ENCODE measurements around the gene ITLN1. TPM values are rescaled to one million over a fixed set of nuclear protein-coding genes. Genes with fewer than 3 reads are reported as not detected.

ITLN1 gene
- total and polyA plus RNA-seq, 3 donors from 2014 or later: 2.3 to 45.8 (median 8.8) TPM

- intact Hi-C loops (cut with DNase I; ENCODE audit: low total_unique reads): no loop called here
- H3K9me3 ChIP-seq: no peaks in the 10 kb centered on the region
Observed at GRCh38 chr1:160850541-160850940, 34.4 kb downstream of the ITLN1 start.

GRCh38 chr1:160846281-160846680, 38.7 kb downstream of the ITLN1 start:
- H3K36me3 ChIP-seq (ENCODE audit: low read depth, missing control alignments): no peaks in the 10 kb centered on the region
- H3K4me1 ChIP-seq: no peaks in the 10 kb centered on the region
- 75 to 82% methylated on average over 12 of the region's 12 CpGs for WGBS, 2 donors
- DNase-seq: no peak
- intact Hi-C loops (cut with DNase I; ENCODE audit: low total_unique reads): no loop called here
- no peak overlapping the region for H3K27ac ChIP-seq
- H3K9me3 ChIP-seq: no peaks in the 10 kb centered on the region
- no peaks in the 10 kb centered on the region for H3K27me3 ChIP-seq
- H3K4me3 ChIP-seq: no peak overlapping the region
- TF ChIP-seq POLR2A (IDR thresholded peaks at IDR 0.05): no peak
- TF ChIP-seq CTCF (IDR thresholded peaks at IDR 0.05): no peak

More at GRCh38 chr1:160850541-160850940, 34.4 kb downstream of the ITLN1 start:
- Histone ChIP-seq H3K4me1 (no peaks in the 10 kb centered on the region), H3K27ac (no peak overlapping the region), H3K4me3 (no peak overlapping the region), H3K27me3 (no peaks in the 10 kb centered on the region), H3K36me3 (ENCODE audit: low read depth, missing control alignments) (no peaks in the 10 kb centered on the region)
- no peak for DNase-seq
- 85 to 86% methylated on average over 5 of the region's 5 CpGs for WGBS, 2 donors
- TF ChIP-seq CTCF (IDR thresholded peaks at IDR 0.05) (no peak), POLR2A (IDR thresholded peaks at IDR 0.05) (no peak)

GRCh38 chr1:160844447-160845232, 40.3 kb downstream of the ITLN1 start:
- 87 to 88% methylated on average over 12 of the region's 12 CpGs for WGBS, 2 donors
- Histone ChIP-seq H3K27me3 (no peaks in the 10 kb centered on the region), H3K9me3 (no peaks in the 10 kb centered on the region), H3K4me3 (no peak overlapping the region), H3K27ac (no peak overlapping the region), H3K4me1 (no peaks in the 10 kb centered on the region), H3K36me3 (ENCODE audit: low read depth, missing control alignments) (no peaks in the 10 kb centered on the region)
- intact Hi-C loops (cut with DNase I; ENCODE audit: low total_unique reads): no loop called here
- TF ChIP-seq POLR2A (IDR thresholded peaks at IDR 0.05) (no peak), CTCF (IDR thresholded peaks at IDR 0.05) (no peak)
- no peak for DNase-seq

- Histone ChIP-seq H3K27me3 (no peaks in the 10 kb centered on the region), H3K4me1 (peaks cover 14% of the 10 kb centered on the region), H3K4me3 (no peak overlapping the region), H3K36me3 (ENCODE audit: low read depth, missing control alignments) (no peaks in the 10 kb centered on the region), H3K9me3 (no peaks in the 10 kb centered on the region), H3K27ac (no peak overlapping the region)
- intact Hi-C loops (cut with DNase I; ENCODE audit: low total_unique reads): no loop called here
- DNase-seq: no peak
- TF ChIP-seq POLR2A (IDR thresholded peaks at IDR 0.05): no peak
- no peak for TF ChIP-seq CTCF (IDR thresholded peaks at IDR 0.05)
- WGBS, 2 donors: 80 to 91% methylated on average over 2 to 4 of the region's 4 CpGs
Observed at GRCh38 chr1:160841079-160841478, 43.9 kb downstream of the ITLN1 start.

GRCh38 chr1:160839746-160840145, 45.2 kb downstream of the ITLN1 start:
- Histone ChIP-seq H3K4me1 (peaks cover 14% of the 10 kb centered on the region), H3K36me3 (ENCODE audit: low read depth, missing control alignments) (no peaks in the 10 kb centered on the region), H3K9me3 (no peaks in the 10 kb centered on the region), H3K4me3 (no peak overlapping the region), H3K27me3 (no peaks in the 10 kb centered on the region), H3K27ac (no peak overlapping the region)
- WGBS, 2 donors: 67 to 75% methylated on average over 2 of the region's 2 CpGs
- no peak for DNase-seq
- TF ChIP-seq CTCF (IDR thresholded peaks at IDR 0.05) (no peak), POLR2A (IDR thresholded peaks at IDR 0.05) (no peak)
- intact Hi-C loops (cut with DNase I; ENCODE audit: low total_unique reads): no loop called here
